HG03108 (cell line): ENCODE results near the gene PRPF31.

Source experiments
- ATAC-seq: cut with Tn5 transposase; IDR thresholded peaks from one replicate; pipeline ENCODE4 v1.9.1; 2021; ENCODE audit warnings: moderate library complexity; ENCODE audit not compliant: unreplicated experiment

PRPF31 gene

GRCh38 chr19:54138489-54139256 lies 23.1 kb downstream of the PRPF31 start:
- ATAC-seq: no peak

- ATAC-seq: no peak
Measured at GRCh38 chr19:54141356-54141755, 25.8 kb downstream of the PRPF31 start.

- no peak for ATAC-seq
Measured at GRCh38 chr19:54142166-54142780, 26.7 kb downstream of the PRPF31 start.

- ATAC-seq: no peak
Measured at GRCh38 chr19:54145541-54146158, 30.1 kb downstream of the PRPF31 start.

GRCh38 chr19:54147676-54148075 lies 32.1 kb downstream of the PRPF31 start:
- no peak for ATAC-seq

GRCh38 chr19:54148158-54148557 lies 32.6 kb downstream of the PRPF31 start:
- ATAC-seq: no peak

GRCh38 chr19:54149021-54149812 lies 33.7 kb downstream of the PRPF31 start:
- ATAC-seq: no peak

GRCh38 chr19:54151362-54152035 lies 35.9 kb downstream of the PRPF31 start:
- no peak for ATAC-seq

GRCh38 chr19:54152267-54152666 lies 36.7 kb downstream of the PRPF31 start:
- ATAC-seq: no peak

- ATAC-seq: no peak
Measured at GRCh38 chr19:54152878-54153524, 37.4 kb downstream of the PRPF31 start.

- ATAC-seq: no peak
Measured at GRCh38 chr19:54153731-54154326, 38.3 kb downstream of the PRPF31 start.

- ATAC-seq: no peak
Measured at GRCh38 chr19:54154603-54155345, 39.2 kb downstream of the PRPF31 start.

GRCh38 chr19:54155694-54156093 lies 40.1 kb downstream of the PRPF31 start:
- ATAC-seq: no peak

- ATAC-seq: no peak
Measured at GRCh38 chr19:54156490-54156889, 40.9 kb downstream of the PRPF31 start.

GRCh38 chr19:54156953-54157352 lies 41.4 kb downstream of the PRPF31 start:
- no peak for ATAC-seq

- ATAC-seq: no peak
Measured at GRCh38 chr19:54158812-54159351, 43.3 kb downstream of the PRPF31 start.

GRCh38 chr19:54159352-54160181 lies 44.0 kb downstream of the PRPF31 start, which contains the start of gene LENG1:
Gene LENG1 (minus strand): TSS chr19:54159721. CDS start chr19:54159695, 26 bp downstream.
- ATAC-seq: peak; percentile 90
